ENCODE measurements around the gene RAE1.

Gene RAE1

GRCh38 chr20:57383447-57384347, 32.6 kb downstream of the RAE1 start:
- TF ChIP-seq EP300 (IDR thresholded peaks at IDR 0.05; ENCODE audit: borderline replicate concordance) (no peak), CEBPB (IDR thresholded peaks at IDR 0.05) (no peak), YY1 (IDR thresholded peaks at IDR 0.05; ENCODE audit: low read depth) (no peak), ZBTB7A (IDR thresholded peaks at IDR 0.05; ENCODE audit: low read depth) (no peak), EGR1 (IDR thresholded peaks at IDR 0.05) (no peak), TAF1 (IDR thresholded peaks at IDR 0.05; ENCODE audit: low read depth) (no peak), REST (IDR thresholded peaks at IDR 0.05; ENCODE audit: low read depth) (no peak), FOXM1 (IDR thresholded peaks at IDR 0.05; ENCODE audit: borderline replicate concordance, low read depth) (no peak), TEAD4 (IDR thresholded peaks at IDR 0.05) (no peak), CREB1 (IDR thresholded peaks at IDR 0.05; ENCODE audit: low read depth) (no peak)
- TF ChIP-seq, protein P1, sequence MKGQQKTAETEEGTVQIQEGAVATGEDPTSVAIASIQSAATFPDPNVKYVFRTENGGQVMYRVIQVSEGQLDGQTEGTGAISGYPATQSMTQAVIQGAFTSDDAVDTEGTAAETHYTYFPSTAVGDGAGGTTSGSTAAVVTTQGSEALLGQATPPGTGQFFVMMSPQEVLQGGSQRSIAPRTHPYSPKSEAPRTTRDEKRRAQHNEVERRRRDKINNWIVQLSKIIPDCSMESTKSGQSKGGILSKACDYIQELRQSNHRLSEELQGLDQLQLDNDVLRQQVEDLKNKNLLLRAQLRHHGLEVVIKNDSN (IDR thresholded peaks at IDR 0.05), result no peak

- no peak for TF ChIP-seq EGR1 (IDR thresholded peaks at IDR 0.05)
Observed at GRCh38 chr20:57384486-57384885, 33.4 kb downstream of the RAE1 start.

DNA sequence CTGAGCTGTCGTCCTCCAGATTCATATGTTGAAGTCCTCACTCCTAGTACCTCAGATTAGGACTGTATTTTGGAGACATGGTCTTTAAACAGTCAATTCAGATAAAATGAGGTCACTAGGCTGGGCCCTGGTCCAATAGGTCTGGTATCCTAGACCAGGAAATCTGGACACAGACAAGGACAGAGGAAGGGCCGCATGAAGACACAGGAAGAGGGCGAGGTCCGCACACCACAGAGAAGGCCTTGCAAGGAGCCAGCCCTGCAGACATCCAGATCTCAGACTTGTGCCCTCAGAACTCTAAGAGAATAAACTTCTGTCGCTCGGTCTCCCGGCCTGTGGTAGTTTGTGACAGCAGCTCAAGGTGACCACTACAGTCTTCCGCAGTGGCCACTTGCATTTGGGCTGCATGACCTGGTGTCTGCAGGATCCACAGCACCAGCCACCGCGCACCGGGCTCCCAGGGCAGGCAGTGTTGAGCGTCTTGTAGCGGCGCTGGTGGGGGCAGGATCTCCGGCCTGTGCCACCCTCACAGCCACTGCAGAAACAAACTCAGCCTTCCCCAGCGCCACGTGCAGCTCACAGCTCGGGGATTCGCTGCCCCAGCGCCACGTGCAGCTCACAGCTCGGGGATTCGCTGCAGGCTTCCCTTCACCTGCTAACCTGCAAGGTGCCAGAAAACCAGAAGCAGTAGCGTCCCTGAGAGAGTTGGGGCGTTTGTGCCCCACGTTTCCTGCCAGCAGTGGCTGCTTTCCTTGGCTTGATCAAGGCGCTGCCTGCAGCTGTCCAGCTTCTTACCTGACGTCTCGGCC, 34.1 kb downstream of the RAE1 start:
- no peak for TF ChIP-seq TEAD4 (IDR thresholded peaks at IDR 0.05)
- no peak for TF ChIP-seq NFIC (IDR thresholded peaks at IDR 0.05)
- TF ChIP-seq, protein P2, sequence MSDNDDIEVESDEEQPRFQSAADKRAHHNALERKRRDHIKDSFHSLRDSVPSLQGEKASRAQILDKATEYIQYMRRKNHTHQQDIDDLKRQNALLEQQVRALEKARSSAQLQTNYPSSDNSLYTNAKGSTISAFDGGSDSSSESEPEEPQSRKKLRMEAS (IDR thresholded peaks at IDR 0.05), result no peak
- TF ChIP-seq CEBPB (IDR thresholded peaks at IDR 0.05), result no peak
- no peak for TF ChIP-seq FOXM1 (IDR thresholded peaks at IDR 0.05; ENCODE audit: borderline replicate concordance, low read depth)
- no peak for TF ChIP-seq TCF12 (IDR thresholded peaks at IDR 0.05; ENCODE audit: low read depth)
- TF ChIP-seq EP300 (IDR thresholded peaks at IDR 0.05; ENCODE audit: borderline replicate concordance), result no peak
- TF ChIP-seq YY1 (IDR thresholded peaks at IDR 0.05; ENCODE audit: low read depth), result no peak
- TF ChIP-seq EGR1 (IDR thresholded peaks at IDR 0.05), result no peak
- no peak for TF ChIP-seq ZBTB7A (IDR thresholded peaks at IDR 0.05; ENCODE audit: low read depth)
- TF ChIP-seq TAF1 (IDR thresholded peaks at IDR 0.05; ENCODE audit: low read depth), result no peak
- no peak for TF ChIP-seq CREB1 (IDR thresholded peaks at IDR 0.05; ENCODE audit: low read depth)
- TF ChIP-seq REST (IDR thresholded peaks at IDR 0.05; ENCODE audit: low read depth), result no peak
- TF ChIP-seq, protein P1 (IDR thresholded peaks at IDR 0.05), result no peak
- no peak for TF ChIP-seq RAD21 (IDR thresholded peaks at IDR 0.05; ENCODE audit: low read depth)

DNA sequence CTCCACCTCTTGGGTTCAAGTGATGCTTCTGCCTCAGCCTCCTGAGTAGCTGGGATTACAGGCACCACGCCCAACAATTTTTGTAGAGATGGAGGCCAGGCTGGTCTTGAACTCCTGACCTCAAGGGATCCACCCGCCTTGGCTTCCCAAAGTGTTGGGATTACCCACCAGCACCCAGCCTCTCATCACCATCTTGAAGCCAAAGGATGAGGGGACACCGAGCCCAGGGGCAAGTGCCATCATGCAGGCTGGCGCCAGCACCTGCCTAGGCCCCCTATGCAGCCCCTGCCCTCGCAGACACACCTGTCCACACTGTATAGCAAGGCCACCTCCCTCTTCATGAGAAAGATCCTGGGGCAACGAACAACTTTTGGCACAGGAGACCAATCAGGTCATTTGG, 34.9 kb downstream of the RAE1 start:
- TF ChIP-seq EP300 (IDR thresholded peaks at IDR 0.05; ENCODE audit: borderline replicate concordance) (no peak), CEBPB (IDR thresholded peaks at IDR 0.05) (no peak), YY1 (IDR thresholded peaks at IDR 0.05; ENCODE audit: low read depth) (no peak), TCF12 (IDR thresholded peaks at IDR 0.05; ENCODE audit: low read depth) (no peak), REST (IDR thresholded peaks at IDR 0.05; ENCODE audit: low read depth) (no peak), ZBTB7A (IDR thresholded peaks at IDR 0.05; ENCODE audit: low read depth) (no peak)
